Stimulated activated naive CD8-positive, alpha-beta T cell treated with anti-CD3 and anti-CD28 coated beads, Interleukin-15, Interleukin-2, amounts not matched to agents 100 U/mL and 50 U/mL, for 24 hours (primary cell): ENCODE data around the gene ABHD10.
A peak's percentile ranks its signal among the peaks of the same experiment; 100 is the strongest.

Experiments used
- ATAC-seq: fragments of 150-1000 bp; cut with Tn5 transposase; one replicate; pipeline ENCODE4 v1.10.0; 2021
- DNase-seq: peaks from one replicate; pipeline ENCODE4 v3.0.0; 2021

The ABHD10 gene

DNA sequence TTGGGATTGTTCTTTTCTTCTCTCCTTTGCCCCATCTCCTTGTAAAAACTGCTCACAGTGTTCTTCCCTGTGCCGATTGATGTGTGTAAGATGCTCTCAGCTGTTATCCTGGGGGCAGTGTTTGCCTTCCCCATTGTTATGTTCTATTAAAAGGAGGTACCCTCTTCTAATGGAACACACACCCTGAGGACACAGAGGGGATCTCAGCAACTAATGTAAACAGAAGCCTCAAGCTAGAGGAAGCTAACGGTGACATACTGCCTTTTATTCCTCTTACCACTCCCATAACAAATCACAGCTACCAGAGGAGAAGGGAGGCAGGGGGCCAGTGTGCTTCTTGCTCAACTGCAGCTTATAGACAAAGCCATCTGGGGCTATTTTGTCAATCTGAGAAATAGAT, 22.1 kb downstream of the ABHD10 start:
- ATAC-seq, result no peak
- DNase-seq, result no peak

DNA sequence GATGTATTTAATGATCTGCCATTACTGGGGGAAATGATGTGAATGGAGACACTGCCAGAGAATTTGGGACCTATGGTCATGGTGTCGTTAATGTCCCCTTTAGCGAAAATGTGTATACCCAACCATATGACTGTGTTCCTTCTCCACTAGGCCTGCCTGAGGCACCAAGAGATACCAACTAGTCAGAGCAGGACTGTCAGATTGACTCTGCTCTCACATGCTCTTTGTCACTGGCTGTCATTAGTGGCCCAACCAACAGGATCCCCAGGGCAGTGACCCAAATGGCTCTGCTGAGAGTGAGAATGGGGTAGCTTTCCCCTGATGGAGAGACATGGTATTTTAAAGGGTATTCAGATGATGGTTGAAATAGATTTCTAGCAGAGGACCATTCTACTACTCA, 22.7 kb downstream of the ABHD10 start:
- no peak for ATAC-seq
- no peak for DNase-seq

DNA sequence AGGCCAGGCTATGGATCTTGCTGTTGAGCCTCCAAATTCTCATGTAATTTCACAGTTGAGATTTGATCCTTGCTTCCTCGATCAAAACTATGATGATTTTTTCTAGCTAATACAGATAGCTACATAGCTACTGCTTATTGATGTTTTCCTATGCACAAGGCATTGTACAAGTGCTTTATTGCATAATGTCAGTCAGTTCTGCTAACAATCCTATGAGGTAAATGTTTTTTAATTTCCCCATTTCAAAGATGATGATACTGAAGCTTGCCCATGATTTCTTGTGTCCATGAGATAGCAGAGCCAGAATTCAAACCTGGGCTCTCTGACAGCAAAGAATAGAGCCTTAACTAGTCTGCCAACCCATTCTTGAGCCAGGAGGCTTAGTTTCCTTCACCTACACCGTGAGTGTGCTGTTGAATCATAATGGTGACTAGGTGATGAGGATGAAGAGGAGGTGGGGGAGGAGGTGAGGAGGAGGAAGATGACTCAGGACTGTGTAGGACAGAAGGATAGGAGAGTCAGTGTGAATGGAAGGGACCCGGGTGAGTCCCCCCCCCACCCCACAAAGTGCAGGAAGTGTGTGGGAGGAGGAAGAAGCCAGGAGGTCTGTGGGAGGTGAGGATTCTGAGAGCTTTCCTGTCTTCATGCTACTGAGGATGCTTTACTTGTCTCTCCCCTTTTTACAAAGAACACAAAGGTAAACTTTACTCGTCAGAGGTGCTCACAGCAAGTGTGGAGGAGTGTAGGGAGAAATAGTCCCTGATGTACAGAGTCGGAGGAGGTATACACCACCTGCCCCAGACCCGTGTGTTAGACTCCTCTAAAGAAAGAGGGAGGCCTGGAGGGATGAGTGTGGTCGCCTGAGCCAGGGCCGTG, 23.5 kb downstream of the ABHD10 start:
- DNase-seq (peak; percentile 40), ATAC-seq (peak; percentile 88)

DNA sequence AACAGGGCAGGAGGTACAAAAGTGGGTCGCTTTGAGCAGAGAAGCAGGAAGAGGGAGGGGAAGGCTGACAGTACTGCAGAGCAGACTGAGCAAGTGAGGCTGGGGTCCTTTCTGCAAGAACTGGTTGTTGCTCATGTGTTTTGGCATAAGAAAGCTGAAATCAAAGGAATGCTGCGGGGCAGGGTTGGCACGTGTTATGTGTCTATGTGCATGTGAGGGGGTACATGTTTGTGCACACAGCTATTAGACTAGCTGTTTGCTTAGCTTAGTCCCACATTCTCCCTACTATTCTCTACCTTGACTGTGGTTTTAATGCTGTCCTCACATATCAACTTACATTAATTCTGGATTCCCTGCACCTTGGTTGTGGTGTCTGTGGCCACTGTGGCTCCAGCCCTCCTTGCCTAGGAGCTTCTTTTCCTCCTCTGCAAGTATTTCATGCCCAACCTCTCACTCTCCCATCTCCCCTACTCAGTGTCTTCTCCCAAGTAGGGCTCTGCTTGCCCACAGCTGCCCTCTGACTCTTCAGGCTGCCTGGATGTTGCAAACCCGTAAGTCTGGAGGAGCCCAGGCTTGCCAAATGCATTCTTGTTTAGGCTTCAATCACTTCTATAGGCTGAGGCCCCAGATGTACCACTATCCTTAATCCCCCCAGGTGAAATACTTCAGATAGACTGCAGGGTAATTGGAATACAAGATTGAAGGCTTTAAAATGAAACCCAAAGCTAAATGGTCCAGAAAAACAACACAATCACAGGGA, 24.7 kb downstream of the ABHD10 start:
- DNase-seq (no peak), ATAC-seq (no peak)

DNA sequence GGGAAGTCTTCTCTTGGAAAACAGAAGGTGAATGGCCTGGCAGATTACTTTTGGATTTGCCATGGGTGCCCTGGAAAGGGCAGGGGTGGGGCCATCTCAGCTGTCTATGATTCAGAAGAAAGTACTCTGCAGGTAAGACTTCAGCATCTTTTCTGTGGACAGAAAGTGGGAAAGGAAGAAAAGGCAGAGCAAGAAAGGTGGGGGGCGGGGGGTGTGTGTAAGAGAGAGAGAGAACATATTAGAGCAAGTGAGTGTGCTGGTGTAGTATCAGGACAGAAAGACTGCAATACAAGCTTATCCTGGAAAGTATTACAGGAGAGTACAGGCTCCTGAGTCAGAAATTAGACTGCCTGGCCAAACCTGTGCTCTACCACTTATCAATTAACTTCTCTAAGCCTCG, 25.4 kb downstream of the ABHD10 start:
- DNase-seq (no peak), ATAC-seq (no peak)

DNA sequence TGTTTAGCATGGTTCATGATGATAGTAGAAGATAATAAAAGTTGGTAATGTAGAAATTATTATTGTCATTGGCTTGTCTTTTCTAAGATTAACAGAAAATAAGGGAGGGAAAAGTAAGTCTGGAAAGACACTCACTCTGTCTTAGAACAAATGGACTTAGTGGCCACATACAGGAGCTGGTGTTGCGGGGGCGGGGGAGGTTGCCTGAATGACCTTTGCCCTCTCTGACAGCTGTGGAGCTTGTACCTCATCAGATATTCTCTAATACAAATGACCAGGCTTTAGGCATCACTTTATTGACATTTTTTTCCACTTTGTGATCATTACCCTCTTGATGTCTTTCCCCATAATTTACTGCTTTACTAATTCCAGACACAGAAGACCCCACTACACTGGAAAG, 25.8 kb downstream of the ABHD10 start:
- no peak for ATAC-seq
- no peak for DNase-seq

DNA sequence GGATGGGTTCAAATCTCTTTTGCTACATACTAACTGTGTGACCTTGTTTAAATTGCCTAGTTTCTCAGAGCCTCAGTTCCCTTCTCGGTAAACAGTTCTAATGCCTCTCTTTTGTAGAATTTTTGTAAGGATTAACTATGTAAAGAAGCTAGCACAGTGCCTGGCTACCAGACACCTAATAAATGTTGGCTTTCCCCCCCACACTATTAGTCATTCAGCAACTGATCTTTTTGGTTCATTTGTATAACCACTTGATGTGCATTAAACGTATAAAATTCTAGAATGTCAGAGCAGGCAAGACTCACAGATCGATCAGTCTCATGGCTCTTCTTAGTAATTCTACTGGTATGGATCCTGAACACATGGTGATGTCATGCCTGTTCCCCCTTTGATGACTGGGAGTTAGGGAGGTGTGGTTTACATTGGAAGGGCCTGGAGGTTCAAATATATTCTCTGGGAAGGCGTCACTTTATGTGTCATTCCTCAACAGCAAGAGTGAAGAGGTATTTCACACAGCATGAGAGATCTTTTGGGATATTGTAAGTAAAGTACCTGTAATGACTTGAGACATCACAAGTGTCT, 26.4 kb downstream of the ABHD10 start:
- ATAC-seq (peak; percentile 16), DNase-seq (no peak)

DNA sequence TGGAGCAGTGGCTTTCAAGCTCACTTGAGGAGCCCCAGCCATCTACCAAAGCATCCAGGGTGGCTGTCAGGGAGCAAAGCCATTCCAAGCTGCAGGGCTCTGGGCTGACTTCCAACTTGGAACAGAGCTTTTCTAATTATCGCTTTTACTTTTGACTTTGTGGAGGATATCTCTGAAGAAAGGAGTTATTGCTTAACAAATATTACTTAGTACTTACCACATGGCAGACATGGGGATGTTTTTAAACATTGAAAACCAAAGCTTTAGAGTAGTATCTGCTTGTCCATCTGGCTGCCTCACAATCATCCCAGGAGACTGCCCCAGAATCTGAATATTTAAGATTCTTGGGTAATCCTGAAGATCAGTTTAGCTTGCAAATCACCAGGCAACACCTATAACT, 28.8 kb downstream of the ABHD10 start:
- no peak for DNase-seq
- ATAC-seq, result no peak

DNA sequence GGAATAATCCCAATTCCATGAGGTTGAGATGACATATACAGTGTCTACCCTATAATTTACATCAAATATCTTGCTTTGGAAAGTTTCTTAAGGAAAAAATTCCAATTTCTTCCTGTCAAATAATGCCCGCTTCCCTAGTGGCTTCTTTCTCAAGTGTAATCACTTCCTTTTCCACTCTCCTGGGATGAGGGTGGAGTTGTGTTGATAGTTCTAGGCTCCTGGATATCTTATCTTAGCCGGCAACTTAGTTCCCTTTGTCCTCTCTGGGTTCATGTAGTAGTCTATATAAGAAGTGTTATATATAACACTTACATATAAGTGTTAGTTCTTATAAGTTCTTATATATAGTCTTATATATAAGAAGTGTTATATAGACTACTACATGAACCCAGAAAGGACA, 30.8 kb downstream of the ABHD10 start:
- ATAC-seq (no peak), DNase-seq (no peak)

DNA sequence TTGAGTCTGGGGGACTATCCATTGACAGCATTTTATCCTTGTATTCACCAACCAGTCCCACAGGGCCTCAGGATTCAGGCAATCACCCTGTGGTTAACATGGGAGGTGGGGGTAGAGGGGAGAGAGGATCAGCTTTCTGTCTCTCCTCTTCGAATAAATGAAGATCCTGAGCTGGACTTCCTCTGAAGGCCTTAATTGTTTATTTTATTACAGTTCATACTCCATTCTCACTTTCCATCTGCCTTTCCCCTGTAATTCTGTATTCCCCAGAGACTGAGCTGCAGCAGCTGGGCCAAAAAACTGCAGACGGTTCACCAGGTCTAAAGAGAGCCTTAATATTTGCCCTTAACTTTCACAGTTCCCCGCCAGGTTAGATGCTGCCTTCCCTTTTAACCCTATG, 31.8 kb downstream of the ABHD10 start:
- ATAC-seq (no peak), DNase-seq (no peak)

DNA sequence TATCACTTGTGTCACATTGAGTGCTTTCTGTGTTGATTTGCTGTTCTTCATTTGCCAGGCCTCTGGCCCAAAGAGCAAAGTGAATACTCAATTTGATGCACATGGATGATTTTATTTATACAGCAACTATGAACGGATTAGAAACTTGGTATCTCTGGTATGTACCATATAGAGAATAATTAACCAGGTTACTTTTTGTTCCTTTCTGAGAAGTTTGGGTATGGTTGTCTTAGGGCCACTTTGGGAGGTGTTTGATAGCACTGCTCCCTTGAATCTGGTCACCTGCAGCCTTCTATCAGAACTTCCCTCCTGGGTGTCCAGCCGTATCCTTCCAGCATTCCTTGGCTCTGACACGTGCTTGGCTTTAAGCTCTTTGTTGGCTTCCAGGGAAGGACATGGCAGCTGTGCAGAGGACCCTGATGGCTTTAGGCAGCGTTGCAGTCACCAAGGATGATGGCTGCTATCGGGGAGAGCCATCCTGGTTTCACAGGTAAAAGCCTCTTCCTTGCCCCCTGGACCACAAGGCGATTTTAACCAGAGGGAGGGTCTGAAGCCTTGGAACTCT, 32.6 kb downstream of the ABHD10 start:
- ATAC-seq, result no peak

DNA sequence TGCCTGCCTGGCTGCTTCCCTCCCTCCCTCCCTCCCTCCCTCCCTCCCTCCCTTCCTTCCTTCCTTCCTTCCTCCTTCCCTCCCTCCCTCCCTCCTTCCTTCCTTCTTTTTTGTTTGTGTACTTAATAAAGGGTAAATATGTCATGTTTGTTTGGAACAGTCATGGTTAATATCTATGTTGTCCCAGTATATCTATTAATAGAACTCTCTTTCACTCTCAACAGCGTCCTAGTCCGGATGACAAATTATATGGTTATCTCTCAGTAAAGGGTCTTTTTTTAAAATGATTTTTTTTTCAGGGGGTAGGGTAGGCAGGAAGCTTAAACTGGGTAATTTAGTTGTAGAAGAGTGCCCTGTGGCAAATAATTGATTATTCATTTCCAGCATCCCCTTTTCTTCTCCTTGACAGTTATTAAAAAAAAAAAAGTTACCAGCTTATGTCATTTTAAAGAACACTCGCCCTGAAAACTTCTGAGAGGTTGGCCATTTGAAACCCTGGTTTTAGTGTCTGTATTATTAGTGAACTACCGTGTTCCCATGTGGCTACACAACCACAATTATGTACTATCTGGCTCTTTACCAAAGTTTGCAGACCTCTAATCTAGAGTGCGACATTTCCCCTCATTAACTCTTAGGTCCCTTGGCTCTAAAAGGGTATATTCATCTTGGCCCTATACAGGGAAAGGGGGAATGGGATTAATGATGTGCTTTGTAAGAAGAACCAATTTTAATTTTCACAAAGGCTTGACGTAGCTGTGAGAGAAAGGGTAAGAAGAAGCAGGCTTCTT, 33.6 kb downstream of the ABHD10 start:
- ATAC-seq, result no peak
- DNase-seq, result no peak

More for the DNA sequence above, 32.6 kb downstream of the ABHD10 start:
- DNase-seq, result no peak

DNA sequence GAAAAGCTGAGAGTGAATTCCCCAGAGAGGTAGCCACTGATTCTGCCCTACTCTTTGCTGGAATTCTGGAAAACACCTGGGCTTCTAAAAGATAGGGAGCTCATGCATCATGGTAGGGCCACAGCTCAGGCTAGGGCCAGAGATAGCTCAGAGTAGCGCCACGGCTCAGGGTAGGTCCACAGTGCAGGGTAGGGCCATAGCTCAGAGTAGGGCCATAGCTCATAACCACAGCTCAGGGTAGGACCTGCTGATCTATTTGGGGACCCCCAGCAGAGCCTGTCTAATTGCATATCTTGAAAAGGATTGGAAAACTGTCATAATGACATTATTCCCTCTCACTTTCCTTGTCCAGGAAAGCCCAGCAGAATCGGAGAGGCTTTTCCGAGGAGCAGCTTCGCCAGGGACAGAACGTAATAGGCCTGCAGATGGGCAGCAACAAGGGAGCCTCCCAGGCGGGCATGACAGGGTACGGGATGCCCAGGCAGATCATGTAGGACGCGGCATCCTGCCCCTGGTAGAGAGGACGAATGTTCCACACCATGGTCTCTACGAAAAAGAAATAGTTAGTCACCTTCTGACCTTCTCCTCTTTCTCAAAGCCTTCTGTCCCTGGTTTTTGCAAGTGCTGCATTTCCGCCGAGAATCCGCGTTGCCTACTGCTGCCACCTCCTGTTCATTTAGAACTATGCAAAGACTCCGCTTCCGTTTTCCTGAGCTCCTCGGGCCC, 34.4 kb downstream of the ABHD10 start:
- peak; percentile 92 for ATAC-seq
- peak; percentile 62 for DNase-seq

DNA sequence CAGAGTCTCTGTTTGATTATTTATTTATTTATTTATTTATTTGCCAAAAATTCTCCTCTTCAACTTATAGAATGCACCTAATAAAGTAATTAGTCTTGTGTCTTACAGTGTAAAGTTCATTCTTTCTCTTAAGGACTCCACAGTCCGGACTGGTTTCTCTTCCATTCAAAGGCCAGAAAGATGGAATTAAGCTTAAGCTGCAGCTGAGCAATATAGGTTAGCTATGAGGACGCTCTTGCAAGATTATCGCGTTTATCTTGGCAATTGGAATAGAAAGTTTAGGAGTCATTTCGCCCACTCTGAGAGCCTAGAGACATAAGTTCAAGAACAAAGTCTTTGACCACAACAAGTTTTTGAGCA, 34.9 kb downstream of the ABHD10 start:
- no peak for ATAC-seq
- no peak for DNase-seq

DNA sequence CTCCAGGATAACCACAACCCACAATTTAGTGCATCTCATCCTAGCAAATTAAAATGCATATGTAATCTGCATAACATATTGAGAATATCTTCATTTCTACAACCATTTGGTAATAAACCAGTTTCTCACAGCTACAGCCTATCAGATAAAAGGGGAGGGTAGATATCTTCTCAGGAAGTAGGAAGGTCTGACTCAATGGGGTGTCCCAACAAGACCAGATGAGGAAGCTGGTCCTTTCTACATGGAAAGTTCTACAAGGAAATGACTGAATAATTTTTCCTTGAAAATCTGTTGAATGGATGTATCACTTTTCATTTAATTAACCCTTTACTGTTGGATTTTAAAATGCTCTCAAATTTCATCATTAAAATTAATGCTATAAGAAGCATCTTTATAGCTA, 38.3 kb downstream of the ABHD10 start:
- DNase-seq (no peak), ATAC-seq (peak; percentile 37)

DNA sequence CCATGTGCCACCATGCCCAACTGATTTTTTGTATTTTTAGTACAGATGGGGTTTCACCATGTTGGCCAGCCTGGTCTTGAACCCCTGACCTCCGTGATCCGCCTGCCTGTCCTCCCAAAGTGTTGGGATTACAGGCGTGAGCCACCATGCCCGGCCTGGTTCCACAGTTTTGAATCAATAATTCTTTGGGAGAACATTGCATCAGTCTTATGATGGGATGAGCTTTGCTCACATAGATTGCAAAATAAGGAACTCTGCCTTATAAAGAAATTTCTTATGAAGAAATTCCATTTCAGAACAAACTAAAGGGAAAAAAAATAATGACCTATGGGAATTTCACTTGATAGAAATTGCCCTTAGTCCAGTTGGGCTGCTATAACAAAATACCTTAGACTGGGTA, 39.9 kb downstream of the ABHD10 start:
- DNase-seq, result no peak
- no peak for ATAC-seq

DNA sequence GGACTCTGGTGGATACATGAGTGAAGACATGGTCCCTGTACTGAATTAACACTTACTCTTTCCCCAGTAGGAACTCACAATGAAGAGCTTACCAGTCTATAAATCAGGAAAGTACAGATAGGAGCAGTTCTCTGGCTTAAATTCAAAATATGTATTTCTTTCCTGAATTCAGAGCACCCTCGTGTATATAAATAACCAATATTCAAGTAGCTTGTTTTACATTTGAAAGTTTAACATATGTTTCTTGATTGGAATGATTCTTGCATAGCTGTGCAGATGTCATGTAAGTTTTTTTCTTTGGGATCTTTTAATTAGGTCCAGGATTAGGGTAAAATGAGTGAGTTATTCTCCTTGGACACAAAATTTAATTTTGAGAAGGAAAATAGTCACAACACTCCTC, 40.9 kb downstream of the ABHD10 start:
- ATAC-seq (no peak), DNase-seq (no peak)

DNA sequence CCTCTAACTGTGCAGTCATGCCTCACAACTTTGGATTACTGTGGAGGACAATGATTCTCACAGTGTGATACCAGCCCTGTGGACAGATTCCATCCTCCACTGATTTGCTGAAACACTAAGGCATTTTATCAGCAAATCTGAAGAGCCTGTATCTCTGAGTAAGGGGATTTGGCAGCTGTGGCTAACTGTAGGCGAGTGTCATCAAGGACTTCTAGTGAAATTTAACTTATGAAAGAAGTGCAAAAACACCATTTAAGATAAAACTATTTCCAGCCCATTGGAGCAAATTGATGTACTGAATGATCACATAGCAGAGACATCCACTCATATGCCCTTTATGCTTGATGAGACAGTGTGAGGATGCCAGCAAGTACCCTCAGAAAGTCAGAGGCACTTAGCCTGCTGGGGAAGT, 41.9 kb downstream of the ABHD10 start:
- no peak for ATAC-seq

DNA sequence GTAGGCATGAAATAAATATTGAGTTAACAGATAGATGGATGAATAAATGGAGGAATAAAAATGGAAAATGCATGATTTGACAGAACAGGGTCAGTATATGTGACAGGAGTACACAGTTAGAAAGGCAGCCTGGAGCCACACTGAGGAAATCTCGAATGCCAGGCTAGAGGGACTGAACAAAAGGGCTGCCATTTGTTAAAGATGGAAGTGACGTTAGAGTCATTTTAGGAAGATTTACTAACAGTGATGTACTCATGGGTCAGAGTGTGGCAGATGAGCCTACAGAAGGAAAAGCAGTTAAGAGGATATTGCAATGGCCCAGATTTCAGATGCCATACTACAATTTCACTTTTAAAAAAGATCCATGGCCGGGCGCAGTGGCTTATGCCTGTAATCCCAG, 48.3 kb downstream of the ABHD10 start:
- ATAC-seq, result no peak

More for the DNA sequence above, 41.9 kb downstream of the ABHD10 start:
- DNase-seq, result no peak

DNA sequence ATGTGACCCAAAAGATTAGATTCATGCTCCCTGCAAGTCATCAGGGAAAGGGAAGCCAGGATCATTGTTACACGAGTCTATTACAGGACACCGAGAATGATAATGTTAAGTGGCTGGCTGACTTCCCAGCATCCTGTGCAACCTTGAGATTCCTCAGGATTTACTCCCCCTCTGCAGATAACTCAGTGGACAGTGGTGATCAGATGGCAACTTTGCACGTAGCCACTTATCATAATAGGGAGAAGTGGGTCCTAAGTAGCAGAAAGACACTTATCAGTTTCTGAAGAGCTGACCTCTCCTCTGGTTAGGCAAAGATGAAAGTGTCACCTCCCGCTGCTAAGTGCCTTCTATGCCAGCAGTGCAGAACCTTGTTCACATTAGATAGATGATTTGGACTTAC, 49.0 kb downstream of the ABHD10 start:
- no peak for ATAC-seq

More for the DNA sequence above, 48.3 kb downstream of the ABHD10 start:
- no peak for DNase-seq

DNA sequence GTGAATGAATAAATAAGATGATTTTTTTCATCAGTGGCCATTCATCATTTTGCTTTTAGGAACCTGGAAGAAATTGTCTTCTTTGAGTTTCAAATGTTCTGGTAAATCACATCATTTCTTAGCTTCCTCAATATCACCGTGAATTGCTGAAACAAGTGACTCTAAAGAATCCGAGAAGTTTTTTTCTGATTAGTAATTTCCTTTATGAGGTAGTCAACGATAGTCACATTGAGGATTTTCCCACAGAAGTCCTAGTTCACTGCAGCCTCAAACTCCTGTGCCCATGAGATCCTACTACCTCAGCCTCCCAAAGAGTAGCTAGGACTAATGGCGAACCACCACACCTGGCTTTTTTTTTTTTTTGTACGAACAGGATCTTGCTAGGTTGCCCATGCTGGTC, 52.1 kb downstream of the ABHD10 start:
- ATAC-seq (no peak), DNase-seq (no peak)

More for the DNA sequence above, 49.0 kb downstream of the ABHD10 start:
- no peak for DNase-seq
